ENCODE results near the gene ZC3H7A. TPM values are rescaled to one million over a fixed set of nuclear protein-coding genes. Genes with fewer than 3 reads are reported as not detected.

ZC3H7A gene
- total and polyA plus RNA-seq, 9 of the 15 experiments (the other 6 are each of a cell fraction or from before 2014, with no cell fraction given) = 19.8 to 49.1 (median 28.2) TPM

- TF ChIP-seq ZNF449 (CRISPR knock-in tag; IDR thresholded peaks at IDR 0.05) (peak; percentile 97; the same call in 1 of the 2 replicates), SIN3B (IDR thresholded peaks at IDR 0.05; ENCODE audit: low read depth) (no peak), DACH1 (IDR thresholded peaks at IDR 0.05; ENCODE audit: partially characterized antibody) (peak; percentile 21), ZNF512 (tag; IDR thresholded peaks at IDR 0.05) (no peak), SMAD4 (CRISPR knock-in tag; conservative IDR thresholded peaks at IDR 0.05) (no peak), ZNF184 (CRISPR knock-in tag; IDR thresholded peaks at IDR 0.05) (no peak), FOXO4 (CRISPR knock-in tag; IDR thresholded peaks at IDR 0.05) (no peak), PML (IDR thresholded peaks at IDR 0.05; ENCODE audit: low read length) (no peak), POLR2G (IDR thresholded peaks at IDR 0.05; ENCODE audit: low read depth, low read length) (no peak), CREBBP (IDR thresholded peaks at IDR 0.05; ENCODE audit: low read depth, low read length) (no peak), SMARCC2 (IDR thresholded peaks at IDR 0.05; ENCODE audit: low read depth) (no peak), USF2 (CRISPR knock-in tag; IDR thresholded peaks at IDR 0.05) (no peak), CBX5 (IDR thresholded peaks at IDR 0.05; ENCODE audit: borderline replicate concordance, low read depth) (no peak), ATF6 (CRISPR knock-in tag; IDR thresholded peaks at IDR 0.05) (no peak), KDM1A (IDR thresholded peaks at IDR 0.05) (no peak), CEBPB (tag; IDR thresholded peaks at IDR 0.05) (peak; percentile 70), NR2C2 (CRISPR knock-in tag; IDR thresholded peaks at IDR 0.05) (no peak), NR2C2 (tag; IDR thresholded peaks at IDR 0.05) (peak; percentile 43; the same call in 1 of the 2 replicates), ZNF785 (CRISPR knock-in tag; IDR thresholded peaks at IDR 0.05) (no peak), ESRRA (IDR thresholded peaks at IDR 0.05; ENCODE audit: borderline replicate concordance, low read depth) (peak; percentile 63; the same call in 1 of the 2 replicates), KDM2B (CRISPR knock-in tag; IDR thresholded peaks at IDR 0.05) (no peak), FOXJ3 (CRISPR knock-in tag; IDR thresholded peaks at IDR 0.05) (no peak), HNRNPL (IDR thresholded peaks at IDR 0.05; ENCODE audit: low read depth, low read length) (no peak)
Measured at GRCh38 chr16:11824362-11824761, 27.3 kb upstream of the ZC3H7A start (continued).
